Globus pallidus (tissue), 1 donor: Measurements from ENCODE around the gene PARP8.
"Not testable (repeated sequence)": the region's sequence is repeated elsewhere in the genome, so short reads cannot be mapped to it uniquely, and the experiment has no call there.

Source experiments
- DNase-seq: peaks from one replicate; pipeline ENCODE4 v3.0.0-alpha.2; 2015; ENCODE audit warnings: low spot score

The PARP8 gene

DNA sequence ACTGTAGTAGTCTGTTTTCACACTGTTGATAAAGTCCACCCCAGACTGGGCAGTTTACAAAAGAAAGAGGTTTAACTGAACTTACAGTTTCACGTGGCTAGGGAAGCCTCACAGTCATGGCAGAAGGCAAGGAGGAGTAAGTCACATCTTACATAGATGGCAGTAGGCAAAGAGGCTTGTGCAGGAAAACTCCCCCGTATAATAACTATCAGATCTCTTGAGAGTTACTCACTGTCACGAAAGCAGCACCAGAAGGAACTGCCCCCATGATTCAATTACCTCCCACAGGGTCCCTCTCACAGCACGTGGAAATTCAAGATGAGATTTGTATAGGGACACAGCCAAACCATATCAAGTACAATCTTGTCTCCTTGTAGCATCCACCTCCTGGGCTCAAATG is 21.1 kb downstream of the PARP8 start:
- DNase-seq, result no peak

DNA sequence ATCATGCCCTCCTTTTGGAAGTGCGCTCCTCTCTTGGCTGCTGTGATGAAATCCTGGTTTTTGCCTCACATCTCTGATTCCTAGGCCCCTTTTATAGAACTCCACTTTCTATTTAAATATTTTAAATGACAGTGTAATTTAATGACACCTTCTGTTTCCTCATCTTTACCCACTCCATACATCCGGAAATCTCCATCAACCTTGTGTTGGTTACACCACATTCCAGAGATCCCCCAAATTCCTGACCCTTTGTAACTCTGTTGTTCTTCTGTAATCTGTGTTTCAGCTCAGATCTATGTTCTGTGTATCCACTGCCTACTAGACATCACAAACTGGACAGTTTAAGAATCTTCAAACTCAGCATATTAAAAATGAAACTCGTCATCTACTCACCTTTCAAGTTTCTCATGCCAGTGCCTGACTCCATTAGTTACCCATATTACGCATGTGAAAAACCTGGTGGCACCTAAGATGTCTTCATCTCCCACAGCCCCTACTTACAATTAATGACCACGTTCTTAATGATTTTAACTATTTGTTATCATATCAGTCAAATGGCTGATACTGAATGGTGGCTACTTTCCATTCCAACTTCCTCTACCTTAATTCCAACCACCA is 25.1 kb downstream of the PARP8 start:
- no peak for DNase-seq

DNA sequence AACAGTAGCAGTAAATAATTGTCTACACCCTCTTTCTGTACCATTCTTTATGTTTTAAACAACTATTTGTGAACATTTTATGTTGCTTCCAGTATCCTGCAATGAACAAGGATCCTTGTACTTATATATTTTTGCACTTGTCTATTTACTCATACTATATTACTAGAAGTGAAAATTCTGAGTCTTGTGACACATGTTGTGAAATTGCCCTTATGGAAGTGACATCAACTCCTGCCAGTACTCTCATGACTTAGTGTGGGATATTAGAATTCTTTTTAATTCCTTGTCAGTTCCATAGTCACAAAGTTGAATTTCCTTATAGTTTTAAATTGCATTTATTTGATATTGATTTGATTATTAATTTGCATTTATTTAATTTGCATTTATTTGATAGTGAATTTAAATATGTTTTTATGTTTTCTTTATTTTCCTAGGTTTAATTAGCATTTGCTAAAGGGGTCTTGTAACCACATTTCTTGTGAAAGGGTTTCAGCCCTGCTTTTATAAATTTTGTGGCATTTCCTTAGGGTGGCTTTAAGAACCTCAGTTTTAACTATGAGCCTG is 27.7 kb downstream of the PARP8 start:
- DNase-seq, result peak; percentile 6

DNA sequence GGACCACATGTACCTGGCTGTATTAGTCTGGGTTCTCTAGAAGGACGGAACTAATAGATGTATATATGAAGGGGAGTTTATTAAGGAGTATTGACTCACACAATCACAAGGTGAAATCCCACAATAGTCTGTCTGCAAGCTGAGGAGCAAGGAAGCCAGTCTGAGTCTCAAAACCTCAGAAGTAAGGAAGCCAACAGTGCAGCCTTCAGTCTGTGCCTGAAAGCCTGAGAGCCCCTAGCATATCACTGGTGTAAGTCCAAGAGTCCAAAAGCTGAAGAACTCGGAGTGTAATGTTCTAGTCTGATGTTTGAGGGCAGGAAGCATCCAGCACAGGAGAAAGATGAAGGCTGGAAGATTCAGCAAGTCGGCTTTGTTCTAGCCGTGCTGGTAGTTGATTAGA is 28.2 kb downstream of the PARP8 start:
- not testable (repeated sequence) for DNase-seq

DNA sequence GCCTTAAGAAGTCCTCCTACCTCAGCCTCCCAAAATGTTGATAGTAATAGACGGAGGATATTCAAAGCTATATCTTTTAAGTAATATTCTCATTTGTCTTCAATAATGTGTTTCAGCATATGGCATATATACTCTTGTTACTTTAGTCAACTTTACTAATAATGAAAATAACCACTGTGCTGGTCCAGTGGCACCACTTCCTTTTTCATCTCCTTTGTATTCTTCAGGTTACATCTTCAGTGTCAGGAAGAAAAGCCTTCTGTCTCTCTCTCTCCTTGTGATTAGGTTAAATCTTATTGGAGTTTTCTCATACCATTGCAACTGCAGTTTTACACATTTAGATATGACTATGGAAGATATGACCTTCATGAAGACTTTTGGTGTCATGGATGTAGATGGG is 31.3 kb downstream of the PARP8 start:
- no peak for DNase-seq

DNA sequence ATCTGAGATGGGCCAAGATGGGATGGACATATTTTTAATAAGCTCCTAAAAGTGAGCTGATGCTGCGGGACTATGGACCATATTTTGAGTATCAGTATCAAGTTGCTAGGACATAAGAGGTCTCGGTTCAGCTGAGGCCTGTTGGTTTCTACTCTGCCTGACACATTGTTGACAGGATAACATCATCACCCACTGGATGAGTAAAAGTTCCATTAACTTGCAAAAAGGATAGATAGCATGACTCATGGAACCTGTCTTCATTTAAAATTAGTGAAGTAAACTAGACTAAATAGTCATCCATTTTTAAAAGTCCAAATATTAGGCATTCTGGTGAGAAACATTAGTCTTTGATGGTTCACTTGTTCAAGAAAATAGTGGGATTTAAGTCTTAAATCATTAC is 33.3 kb downstream of the PARP8 start:
- no peak for DNase-seq

DNA sequence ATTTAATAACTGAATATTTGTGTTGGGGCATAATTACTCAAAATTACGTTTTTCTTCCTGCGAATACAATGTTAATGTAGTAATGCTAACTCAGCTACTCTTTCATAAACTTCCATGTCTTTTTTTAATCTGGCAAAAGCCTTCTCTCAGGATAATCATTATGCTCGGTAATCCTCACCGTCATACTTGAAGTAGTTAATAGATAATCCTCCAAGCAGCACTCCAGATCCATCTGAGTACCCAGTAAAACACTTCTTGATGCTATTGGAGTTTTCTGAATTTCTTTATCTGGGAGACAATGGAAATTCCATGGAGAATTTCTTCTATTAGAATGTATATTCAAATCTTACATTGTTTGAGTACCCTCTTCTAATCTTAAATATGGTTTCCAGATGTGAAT is 34.3 kb downstream of the PARP8 start:
- DNase-seq, result no peak

DNA sequence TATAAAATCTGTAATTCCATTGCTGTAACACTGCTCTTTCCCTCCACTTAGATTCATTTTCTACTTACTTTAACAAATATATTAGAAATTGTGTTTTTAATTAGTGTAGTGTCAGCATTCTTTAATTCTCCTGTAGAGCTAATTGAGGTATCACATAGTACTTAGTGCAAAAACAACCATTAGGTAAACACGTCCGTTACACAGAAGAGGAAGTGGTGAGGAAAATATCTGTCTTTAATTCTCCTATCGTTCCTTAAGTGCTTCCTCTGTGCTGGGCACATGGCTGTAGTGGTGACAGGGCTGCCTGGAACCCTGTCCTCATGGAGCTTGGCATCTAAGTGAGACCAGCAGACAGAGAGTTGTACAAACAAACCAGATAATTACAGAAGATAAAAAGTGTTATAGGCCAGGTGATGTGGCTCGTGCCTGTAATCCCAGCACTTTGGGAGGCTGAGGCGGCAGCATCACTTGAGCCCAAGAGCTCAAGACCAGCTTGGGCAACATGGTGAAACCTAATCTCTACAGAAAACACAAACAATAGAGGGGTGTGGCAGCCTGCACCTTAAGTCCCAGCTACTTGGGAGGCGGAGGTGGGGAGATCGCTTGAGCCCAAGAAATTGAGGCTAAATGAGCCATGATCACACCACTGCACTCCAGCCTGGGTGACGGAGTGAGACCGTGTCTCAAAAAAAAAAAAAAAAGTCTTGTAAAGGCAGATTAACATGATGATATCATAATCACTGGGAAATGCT is 36.4 kb downstream of the PARP8 start:
- DNase-seq, result no peak

DNA sequence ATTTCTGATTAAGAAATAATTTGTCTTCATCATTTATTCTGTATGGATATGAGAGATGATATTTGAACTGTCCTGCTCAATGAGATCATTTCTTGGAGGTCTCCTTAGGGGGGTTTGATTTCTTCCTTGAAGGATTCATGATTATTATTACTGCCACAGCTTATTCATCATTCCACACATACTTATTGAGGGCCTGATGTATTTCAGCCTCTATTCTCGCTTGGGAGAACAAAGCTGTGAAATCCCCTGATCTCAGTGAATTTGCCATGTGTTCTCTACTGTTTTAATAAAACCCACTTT is 36.9 kb downstream of the PARP8 start:
- no peak for DNase-seq

DNA sequence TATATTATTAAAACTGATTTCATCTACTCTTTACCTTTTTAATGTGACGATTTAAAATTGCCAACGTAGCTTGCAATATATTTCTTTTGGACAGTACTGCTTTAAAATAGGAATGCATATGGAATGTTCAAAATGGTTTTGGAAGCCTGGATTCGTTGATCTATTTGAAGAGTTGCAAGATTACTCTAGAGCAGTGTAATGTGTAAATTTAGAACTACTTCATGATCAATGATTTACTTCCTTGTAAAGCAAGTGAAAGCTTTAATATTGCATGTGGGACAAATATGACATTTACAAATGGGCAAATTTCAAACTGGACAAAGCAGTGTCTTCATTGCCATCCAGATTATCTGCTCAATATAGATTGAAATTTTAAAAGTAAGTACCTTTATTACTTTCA is 38.3 kb downstream of the PARP8 start:
- DNase-seq, result no peak

DNA sequence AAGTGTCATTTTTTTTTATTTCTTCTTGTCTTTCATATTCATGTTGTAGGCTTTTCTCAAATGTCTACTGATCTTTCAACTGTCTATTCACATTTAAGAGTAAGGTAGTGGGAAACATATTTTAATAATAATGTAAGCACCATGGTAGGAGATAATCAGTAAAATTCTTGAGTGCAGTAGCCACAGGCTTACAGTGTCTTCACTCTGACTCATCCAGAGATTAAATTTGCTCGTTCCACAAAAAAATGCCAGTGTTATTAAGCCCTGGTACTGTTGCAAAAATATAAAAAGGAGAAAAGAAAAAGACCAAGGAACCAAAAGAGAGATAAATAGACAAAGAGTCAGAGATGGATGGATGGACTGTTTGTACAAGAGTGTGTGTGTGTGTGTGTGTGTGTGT is 43.0 kb downstream of the PARP8 start:
- DNase-seq, result no peak

DNA sequence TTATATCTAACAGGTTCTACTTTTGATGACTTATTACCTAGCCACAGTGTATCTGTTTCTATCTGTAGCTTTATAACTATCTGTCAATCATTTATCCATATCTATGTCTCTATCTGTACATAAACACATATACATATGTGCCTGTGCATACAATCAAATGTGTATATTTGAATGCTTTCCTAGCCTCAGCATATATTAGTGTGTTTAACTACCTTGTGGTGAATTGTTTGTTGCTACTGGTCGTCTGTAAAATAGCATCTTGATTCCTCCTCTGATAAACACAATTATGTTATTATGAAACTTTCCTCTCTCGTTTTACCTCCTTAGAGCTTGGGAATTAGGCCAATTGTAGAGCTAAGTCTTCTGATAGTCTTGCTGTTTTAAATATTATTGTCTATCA is 44.4 kb downstream of the PARP8 start:
- DNase-seq, result no peak

DNA sequence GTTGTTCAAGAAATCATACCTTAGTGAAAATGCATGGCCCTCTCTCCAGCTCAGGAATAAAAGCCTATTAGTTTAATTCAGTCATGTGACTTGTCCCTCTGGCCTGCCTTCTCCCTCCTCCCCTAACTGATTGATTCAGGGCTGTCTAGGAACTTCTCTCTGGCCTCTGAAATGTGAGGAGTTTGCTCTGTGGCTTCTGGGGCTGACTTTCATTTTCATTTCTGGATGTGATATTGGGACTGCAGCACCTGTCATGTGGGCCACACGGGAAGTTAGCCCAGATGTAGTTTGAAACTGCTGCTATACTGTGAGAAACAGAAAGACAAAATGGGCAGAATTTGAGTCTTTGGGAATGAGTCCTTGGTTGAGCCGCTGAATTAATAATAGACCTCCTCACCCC is 44.8 kb downstream of the PARP8 start:
- DNase-seq, result peak; percentile 13

DNA sequence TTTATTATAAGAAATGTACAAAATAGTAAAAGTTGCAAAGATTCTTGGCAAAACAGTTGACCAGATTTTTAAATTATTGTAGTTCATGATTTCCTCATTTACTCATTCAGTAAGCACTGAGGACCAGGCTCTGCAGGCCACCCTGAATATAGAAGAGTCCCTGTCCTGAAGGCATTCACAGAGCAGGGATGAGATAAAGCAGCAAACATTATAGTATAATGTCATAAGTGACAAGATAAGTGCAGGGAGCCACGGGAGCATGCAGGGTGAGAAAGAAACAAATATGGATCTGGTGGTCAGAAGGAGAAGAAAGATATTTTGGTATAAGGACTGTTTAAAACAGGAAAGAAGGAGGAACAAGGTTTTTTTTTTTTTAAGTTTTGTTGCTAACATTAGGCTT is 46.0 kb downstream of the PARP8 start:
- no peak for DNase-seq

DNA sequence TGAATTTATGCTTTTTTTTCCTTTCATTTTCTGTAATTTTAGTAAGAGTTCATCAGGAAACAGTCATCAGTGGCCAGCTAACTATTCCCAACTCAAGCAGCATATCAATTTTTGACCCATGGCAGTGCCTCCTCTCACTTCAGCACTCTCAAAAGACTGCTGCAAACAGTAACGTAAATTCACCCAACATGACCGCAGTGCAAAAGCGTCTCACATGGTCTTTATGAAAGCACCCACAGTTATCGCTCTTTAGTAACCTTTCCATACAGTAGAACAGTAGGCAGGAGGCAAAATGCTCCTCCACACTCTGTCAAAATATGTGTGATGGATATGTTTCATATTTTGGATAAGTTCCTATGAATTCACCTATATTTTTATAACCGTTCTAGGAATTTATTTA is 48.6 kb downstream of the PARP8 start:
- no peak for DNase-seq

DNA sequence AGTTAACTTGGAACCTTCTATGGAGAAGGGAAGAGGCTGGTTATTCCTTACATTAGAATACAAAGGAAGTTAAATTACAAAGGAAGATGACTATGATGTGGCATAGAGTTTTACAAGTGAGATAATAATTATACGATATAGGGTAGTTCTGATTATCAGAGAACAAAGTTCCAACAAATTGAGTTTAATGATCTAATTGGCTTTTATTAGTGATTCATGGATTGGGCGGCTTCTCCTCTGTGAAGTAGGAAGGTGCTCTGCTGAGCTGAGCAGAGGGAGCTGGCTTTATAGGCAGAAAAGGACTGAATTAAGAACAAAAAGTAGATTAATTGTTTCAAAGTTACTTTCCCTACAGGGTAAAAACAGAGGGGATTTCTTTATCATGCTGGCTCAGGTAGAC is 49.7 kb downstream of the PARP8 start:
- no peak for DNase-seq

DNA sequence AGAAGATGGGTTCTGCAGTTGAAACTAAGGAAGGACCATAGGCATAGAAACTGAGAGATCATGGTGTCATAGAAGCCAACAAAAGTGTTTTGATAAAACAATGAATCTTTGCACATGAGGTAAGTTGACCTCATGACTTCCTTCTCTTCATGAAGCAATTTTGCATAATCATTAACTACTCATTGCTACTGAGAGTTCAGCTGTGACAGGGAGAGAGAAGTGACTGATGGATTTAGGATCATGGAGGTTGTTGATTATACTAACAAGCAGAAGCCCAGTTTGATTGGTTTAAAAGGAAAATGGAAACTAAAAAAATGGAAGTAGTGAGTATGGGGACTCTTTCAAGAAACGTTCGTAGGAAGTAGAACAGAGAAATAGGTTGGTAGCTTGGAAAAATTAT is 51.2 kb downstream of the PARP8 start:
- no peak for DNase-seq

DNA sequence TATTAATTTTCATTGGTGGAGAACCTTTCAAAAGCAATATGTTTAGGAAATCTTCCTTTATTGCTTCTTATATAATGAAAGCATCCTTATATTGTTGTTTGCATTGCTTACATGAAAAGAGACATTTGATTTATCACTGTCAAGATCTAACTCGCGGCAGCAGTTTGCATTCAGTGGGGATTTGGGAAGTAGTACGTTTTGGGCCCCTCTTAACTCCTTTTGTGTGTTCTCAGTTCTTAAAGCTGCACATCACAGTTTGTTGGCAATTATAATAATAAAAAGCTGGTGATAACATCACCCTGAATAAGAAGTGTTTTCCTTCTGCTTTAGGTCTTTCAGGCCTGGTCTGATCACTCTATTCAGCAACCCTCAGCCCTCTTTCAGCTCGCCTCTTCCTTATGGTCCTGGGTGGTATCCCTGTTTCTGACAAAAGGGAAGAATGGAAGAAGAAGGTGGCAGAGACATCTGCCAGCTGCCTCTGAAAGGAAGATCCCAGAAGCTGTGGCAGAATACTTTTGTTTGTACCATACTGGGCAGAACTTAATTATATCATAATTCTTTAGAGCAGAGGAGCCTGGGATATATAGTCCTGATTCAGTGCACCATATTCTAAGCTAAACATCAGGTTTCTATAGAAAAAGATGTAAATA is 53.7 kb downstream of the PARP8 start:
- no peak for DNase-seq

DNA sequence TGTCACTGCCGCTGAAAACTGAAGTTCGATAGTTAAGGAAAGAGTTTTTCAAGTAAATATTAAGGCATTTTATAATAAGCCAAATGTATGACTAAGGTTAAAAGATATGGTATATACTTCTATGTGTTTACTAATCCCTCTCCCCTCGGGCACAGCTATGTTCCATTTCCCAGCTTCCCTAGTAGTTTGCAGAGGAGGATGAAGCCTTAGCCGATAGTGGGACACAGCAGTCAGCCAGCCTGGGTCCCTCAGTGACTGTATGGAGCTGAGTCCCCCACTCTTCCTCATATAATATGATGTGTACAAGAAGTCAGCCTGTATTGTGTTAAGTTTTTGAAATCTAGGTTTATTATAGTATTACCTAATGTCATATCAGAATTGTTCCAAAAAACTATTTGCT is 55.8 kb downstream of the PARP8 start:
- DNase-seq, result no peak

DNA sequence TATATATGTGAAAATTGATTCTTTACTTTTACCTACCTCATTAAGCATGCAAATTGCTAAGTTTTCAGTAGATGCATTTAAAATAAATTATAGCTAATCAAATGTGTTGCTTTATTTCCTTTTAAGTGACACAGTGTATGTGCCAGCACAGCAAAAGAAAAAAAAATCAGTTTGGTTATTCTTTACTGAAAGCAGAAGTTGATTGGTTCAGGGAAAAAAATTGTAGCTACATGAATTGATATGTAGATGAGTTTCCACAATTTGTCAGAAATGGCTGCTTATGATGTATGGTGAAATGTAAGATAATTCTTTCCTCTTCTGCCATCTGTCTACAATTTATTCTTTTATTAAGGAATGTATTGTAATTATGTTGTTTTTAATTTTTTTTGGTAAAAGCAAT is 57.8 kb downstream of the PARP8 start:
- no peak for DNase-seq

DNA sequence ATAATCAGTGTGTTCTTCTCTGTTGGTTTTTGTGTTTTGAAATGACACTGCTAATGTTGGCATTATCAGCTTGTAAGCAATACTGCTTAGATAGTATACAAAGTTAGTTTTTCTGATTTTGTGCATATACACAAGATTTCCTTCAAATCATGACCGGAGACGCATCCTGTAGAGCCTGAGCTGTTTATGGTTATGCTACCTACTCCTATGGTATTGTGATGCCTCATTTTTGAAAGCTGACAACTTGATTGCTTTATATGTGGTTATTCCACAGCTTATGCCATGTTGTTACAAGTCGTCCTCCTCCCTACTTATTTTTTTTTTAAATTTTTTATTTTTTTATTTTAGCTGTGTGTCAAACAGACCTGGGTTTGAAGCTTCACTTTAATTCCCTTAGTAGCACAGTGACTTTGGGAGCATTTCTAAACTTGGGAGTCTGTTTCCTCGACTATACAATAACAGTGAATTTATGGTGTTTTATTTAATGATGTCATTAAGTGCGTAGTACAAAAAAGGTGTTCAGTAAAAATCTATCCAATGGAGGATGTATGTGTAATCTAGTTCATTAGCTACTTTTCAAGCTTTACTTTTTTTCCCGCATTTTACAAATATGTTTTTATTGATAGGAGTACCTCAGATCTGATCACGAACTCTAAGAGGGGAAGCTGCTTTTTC is 59.5 kb downstream of the PARP8 start:
- DNase-seq, result no peak

DNA sequence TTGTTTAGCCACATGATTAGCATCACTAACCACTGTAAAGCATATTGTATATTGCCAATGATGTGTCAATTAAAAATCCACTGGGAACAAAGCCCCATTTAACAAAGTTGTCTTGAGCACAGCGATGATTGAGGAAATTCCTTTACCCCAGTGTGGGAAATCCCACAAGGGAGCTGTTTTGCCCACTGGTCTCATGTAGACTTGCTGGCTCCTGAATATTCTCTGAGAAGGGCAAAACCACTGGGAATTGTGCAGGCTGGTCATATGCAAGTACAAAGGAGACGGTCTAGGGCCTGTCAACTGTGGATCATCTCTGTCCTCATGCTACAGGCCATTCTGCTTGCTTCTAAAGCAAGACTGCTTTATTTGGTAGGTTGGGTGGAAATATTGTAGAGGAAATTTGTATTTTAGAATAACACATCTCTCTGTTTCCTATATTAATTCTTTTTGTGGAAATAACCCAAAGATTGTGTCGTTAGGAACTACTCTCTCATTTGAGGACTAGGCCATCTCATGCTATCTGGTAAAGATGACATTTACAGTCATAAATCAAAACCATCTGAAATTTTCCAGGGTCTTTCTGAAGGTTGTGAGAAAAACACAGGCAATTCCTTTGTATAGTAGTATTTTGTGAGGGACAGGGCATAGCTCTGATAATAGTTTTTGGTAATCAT is 60.2 kb downstream of the PARP8 start:
- no peak for DNase-seq
